Left renal pelvis (tissue), 4 donors: ENCODE measurements around the gene LAMC1. TPM values are rescaled to one million over a fixed set of nuclear protein-coding genes. Genes with fewer than 3 reads are reported as not detected.

Experiments used
- DNase-seq, 4 donors: peaks; one replicate each; pipeline ENCODE4 v3.0.0-alpha.2; 2013; ENCODE audit warnings: low read depth in 4 of 4, low spot score in 3 of 4
- polyA plus RNA-seq, 4 donors: library from polyadenylated mRNA; unstranded; fragments of 120-200 nt; gene quantifications; one replicate each; pipeline ENCODE4 v1.2.1, GENCODE V29; 2013; ENCODE audit not compliant: insufficient read length in 4 of 4

Gene LAMC1
- polyA plus RNA-seq, 4 donors: 218 to 345 (median 270) TPM

- no peak for DNase-seq
Observed at GRCh38 chr1:183075861-183076260, 52.6 kb downstream of the LAMC1 start.

- no peak for DNase-seq
Observed at GRCh38 chr1:183077097-183077496, 53.9 kb downstream of the LAMC1 start.

GRCh38 chr1:183079712-183080388 lies 56.6 kb downstream of the LAMC1 start:
- DNase-seq: no peak

- no peak for DNase-seq
Observed at GRCh38 chr1:183080406-183080805, 57.2 kb downstream of the LAMC1 start.

- DNase-seq: no peak
Observed at GRCh38 chr1:183081402-183082120, 58.3 kb downstream of the LAMC1 start.

- DNase-seq: no peak
Observed at GRCh38 chr1:183082650-183083049, 59.4 kb downstream of the LAMC1 start.

- DNase-seq: no peak
Observed at GRCh38 chr1:183087001-183087400, 63.8 kb downstream of the LAMC1 start.

GRCh38 chr1:183089025-183089639 lies 65.9 kb downstream of the LAMC1 start:
- no peak for DNase-seq

- DNase-seq: no peak
Observed at GRCh38 chr1:183090391-183091006, 67.3 kb downstream of the LAMC1 start.

- DNase-seq: no peak
Observed at GRCh38 chr1:183091181-183091580, 68.0 kb downstream of the LAMC1 start.

GRCh38 chr1:183092350-183092749 lies 69.1 kb downstream of the LAMC1 start:
- no peak for DNase-seq

GRCh38 chr1:183093066-183093668 lies 69.9 kb downstream of the LAMC1 start:
- DNase-seq: no peak

- DNase-seq: no peak
Observed at GRCh38 chr1:183093786-183094298, 70.6 kb downstream of the LAMC1 start.

GRCh38 chr1:183094351-183094750 lies 71.1 kb downstream of the LAMC1 start:
- no peak for DNase-seq

GRCh38 chr1:183096351-183096750 lies 73.1 kb downstream of the LAMC1 start:
- no peak for DNase-seq

GRCh38 chr1:183096894-183097293 lies 73.7 kb downstream of the LAMC1 start:
- DNase-seq: peak in 2 of 4 donors; percentile 27 to 47

- DNase-seq: no peak
Observed at GRCh38 chr1:183097438-183098051, 74.3 kb downstream of the LAMC1 start.

- DNase-seq: no peak
Observed at GRCh38 chr1:183098317-183098716, 75.1 kb downstream of the LAMC1 start.

GRCh38 chr1:183100361-183100974 lies 77.2 kb downstream of the LAMC1 start:
- no peak for DNase-seq

- no peak for DNase-seq
Observed at GRCh38 chr1:183101081-183101480, 77.9 kb downstream of the LAMC1 start.
